NCI-H1092 (cell line): ENCODE data around the gene EHD3.
"Not testable (repeated sequence)": the region's sequence is repeated elsewhere in the genome, so short reads cannot be mapped to it uniquely, and the experiment has no call there.

Source experiments
- DNase-seq: peaks from one replicate; lab custom pipeline; 2025; lab: John Stamatoyannopoulos, UW

Gene EHD3

GRCh38 chr2:31254237-31255203, 20.6 kb downstream of the EHD3 start:
- no peak for DNase-seq

GRCh38 chr2:31255911-31256571, 22.1 kb downstream of the EHD3 start:
- DNase-seq: no peak

- DNase-seq: peak; percentile 29
These were observed 22.8 kb downstream of the EHD3 start for GRCh38 chr2:31256611-31257382.

GRCh38 chr2:31258351-31258750, 24.4 kb downstream of the EHD3 start:
- DNase-seq: no peak

GRCh38 chr2:31259075-31259474, 25.1 kb downstream of the EHD3 start:
- no peak for DNase-seq

GRCh38 chr2:31260870-31261269, 26.9 kb downstream of the EHD3 start:
- DNase-seq: no peak

- no peak for DNase-seq
These were observed 29.8 kb downstream of the EHD3 start for GRCh38 chr2:31263636-31264190.

- no peak for DNase-seq
These were observed 31.3 kb downstream of the EHD3 start for GRCh38 chr2:31265234-31265633.

- no peak for DNase-seq
These were observed 32.9 kb downstream of the EHD3 start for GRCh38 chr2:31266804-31267203.

- no peak for DNase-seq
These were observed 33.6 kb downstream of the EHD3 start for GRCh38 chr2:31267437-31268120.

GRCh38 chr2:31268344-31268743, 34.4 kb downstream of the EHD3 start:
- DNase-seq: no peak

- no peak for DNase-seq
These were observed 35.1 kb downstream of the EHD3 start for GRCh38 chr2:31269087-31269486.

GRCh38 chr2:31270131-31270530, 36.2 kb downstream of the EHD3 start:
- DNase-seq: no peak

GRCh38 chr2:31270822-31271231, 36.9 kb downstream of the EHD3 start:
- no peak for DNase-seq

- no peak for DNase-seq
These were observed 37.9 kb downstream of the EHD3 start for GRCh38 chr2:31271851-31272267.

GRCh38 chr2:31274401-31275075, 40.6 kb downstream of the EHD3 start:
- DNase-seq: no peak

GRCh38 chr2:31275976-31276375, 42.0 kb downstream of the EHD3 start:
- DNase-seq: no peak

- DNase-seq: no peak
These were observed 43.7 kb downstream of the EHD3 start for GRCh38 chr2:31277621-31278020.

- DNase-seq: no peak
These were observed 48.7 kb downstream of the EHD3 start for GRCh38 chr2:31282634-31283033.

- DNase-seq: not testable (repeated sequence)
These were observed 49.4 kb downstream of the EHD3 start for GRCh38 chr2:31283193-31283919.
